GM23248 (cell line): ENCODE measurements around the gene C16orf95.

Source experiments
- EZH2 ChIP-seq: fragments of 200-600 bp; sonication (generic); IDR thresholded peaks from 2 replicates; pipeline ENCODE4 v1.6.1; 2018; ENCODE audit warnings: antibody characterized with exemption, mild to moderate bottlenecking; ENCODE audit not compliant: insufficient read depth, poor library complexity, severe bottlenecking
- EZH2phosphoT487 ChIP-seq: fragments of 200-600 bp; sonication (generic); IDR thresholded peaks from 2 replicates; pipeline ENCODE4 v1.6.1; 2018; ENCODE audit warnings: antibody characterized with exemption, moderate library complexity, mild to moderate bottlenecking, low read depth; ENCODE audit not compliant: insufficient read depth

GRCh38 chr16:87358250-87358649, 41.1 kb upstream of the C16orf95 start:
- no peak for TF ChIP-seq EZH2
- no peak for TF ChIP-seq EZH2phosphoT487
